Measurements from ENCODE around the gene FPR1.

Gene FPR1

GRCh38 chr19:51706885-51707284, 44.8 kb downstream of the FPR1 start:
- H3K9me3 ChIP-seq (ENCODE audit: control insufficient read depth, insufficient read depth, low read length), result no peaks in the 10 kb centered on the region
- no peaks in the 10 kb centered on the region for H4K20me1 ChIP-seq (ENCODE audit: control insufficient read depth, insufficient read depth, low read depth, low read length)
- no peak overlapping the region for H3K4me3 ChIP-seq (ENCODE audit: low read length)
- H3F3A ChIP-seq (ENCODE audit: control insufficient read depth, insufficient read depth), result peaks cover 5% of the 10 kb centered on the region; the same call in 1 of the 2 replicates
- no peak overlapping the region for H3K4me2 ChIP-seq (ENCODE audit: low read length)
- no peak overlapping the region for H3K27ac ChIP-seq (ENCODE audit: low read depth, low read length)
- H3K27me3 ChIP-seq (ENCODE audit: control insufficient read depth, low read length), result no peaks in the 10 kb centered on the region
- no peaks in the 10 kb centered on the region for H3K9me2 ChIP-seq (replicated peaks; ENCODE audit: control insufficient read depth, low read length)
- peaks cover 23% of the 10 kb centered on the region for H3K36me3 ChIP-seq (ENCODE audit: control insufficient read depth, low read length)
- TF ChIP-seq CTCF (IDR thresholded peaks at IDR 0.05; ENCODE audit: low read depth, low read length, poor library complexity, severe bottlenecking) (no peak), EZH2phosphoT487 (IDR thresholded peaks at IDR 0.05; ENCODE audit: borderline replicate concordance, low read length) (no peak)
- H3K79me2 ChIP-seq (ENCODE audit: control insufficient read depth, low read length), result peaks cover 13% of the 10 kb centered on the region
- peaks cover 43% of the 10 kb centered on the region for H3K4me1 ChIP-seq (ENCODE audit: control insufficient read depth, low read length)

GRCh38 chr19:51706296-51706695, 45.4 kb downstream of the FPR1 start:
- Histone ChIP-seq H3K4me2 (ENCODE audit: low read length) (no peak overlapping the region), H3K27me3 (ENCODE audit: control insufficient read depth, low read length) (no peaks in the 10 kb centered on the region), H3K9me3 (ENCODE audit: control insufficient read depth, insufficient read depth, low read length) (no peaks in the 10 kb centered on the region), H3K27ac (ENCODE audit: low read depth, low read length) (no peak overlapping the region), H3K4me3 (ENCODE audit: low read length) (no peak overlapping the region), H3K9me2 (replicated peaks; ENCODE audit: control insufficient read depth, low read length) (no peaks in the 10 kb centered on the region), H3K36me3 (ENCODE audit: control insufficient read depth, low read length) (peaks cover 23% of the 10 kb centered on the region), H3F3A (ENCODE audit: control insufficient read depth, insufficient read depth) (peaks cover 5% of the 10 kb centered on the region; the same call in 1 of the 2 replicates), H3K79me2 (ENCODE audit: control insufficient read depth, low read length) (peaks cover 13% of the 10 kb centered on the region), H3K4me1 (ENCODE audit: control insufficient read depth, low read length) (peaks cover 37% of the 10 kb centered on the region), H4K20me1 (ENCODE audit: control insufficient read depth, insufficient read depth, low read depth, low read length) (no peaks in the 10 kb centered on the region)
- TF ChIP-seq EZH2phosphoT487 (IDR thresholded peaks at IDR 0.05; ENCODE audit: borderline replicate concordance, low read length), result no peak

- Histone ChIP-seq H3K9me3 (ENCODE audit: control insufficient read depth, insufficient read depth, low read length) (no peaks in the 10 kb centered on the region), H3F3A (ENCODE audit: control insufficient read depth, insufficient read depth) (no peaks in the 10 kb centered on the region), H3K9me2 (replicated peaks; ENCODE audit: control insufficient read depth, low read length) (no peaks in the 10 kb centered on the region), H3K79me2 (ENCODE audit: control insufficient read depth, low read length) (peaks cover 13% of the 10 kb centered on the region), H3K4me3 (ENCODE audit: low read length) (peak overlapping the region; percentile 80), H4K20me1 (ENCODE audit: control insufficient read depth, insufficient read depth, low read depth, low read length) (no peaks in the 10 kb centered on the region), H3K27me3 (ENCODE audit: control insufficient read depth, low read length) (no peaks in the 10 kb centered on the region), H3K27ac (ENCODE audit: low read depth, low read length) (peak overlapping the region; percentile 17; the same call in 1 of the 2 replicates), H3K36me3 (ENCODE audit: control insufficient read depth, low read length) (peaks cover 23% of the 10 kb centered on the region), H3K4me2 (ENCODE audit: low read length) (peak overlapping the region; percentile 77), H3K4me1 (ENCODE audit: control insufficient read depth, low read length) (peaks cover 20% of the 10 kb centered on the region)
- TF ChIP-seq EZH2phosphoT487 (IDR thresholded peaks at IDR 0.05; ENCODE audit: borderline replicate concordance, low read length) (no peak), CTCF (IDR thresholded peaks at IDR 0.05; ENCODE audit: low read depth, low read length, poor library complexity, severe bottlenecking) (no peak)
These were observed 47.1 kb downstream of the FPR1 start for GRCh38 chr19:51704626-51705025.

GRCh38 chr19:51703575-51704515, 47.8 kb downstream of the FPR1 start:
- Histone ChIP-seq H3K4me2 (ENCODE audit: low read length) (peak overlapping the region; percentile 77), H3F3A (ENCODE audit: control insufficient read depth, insufficient read depth) (no peaks in the 10 kb centered on the region), H3K27me3 (ENCODE audit: control insufficient read depth, low read length) (no peaks in the 10 kb centered on the region), H4K20me1 (ENCODE audit: control insufficient read depth, insufficient read depth, low read depth, low read length) (no peaks in the 10 kb centered on the region), H3K79me2 (ENCODE audit: control insufficient read depth, low read length) (peaks cover 13% of the 10 kb centered on the region), H3K27ac (ENCODE audit: low read depth, low read length) (peak overlapping the region; percentile 20; the same call in 1 of the 2 replicates), H3K9me2 (replicated peaks; ENCODE audit: control insufficient read depth, low read length) (no peaks in the 10 kb centered on the region), H3K36me3 (ENCODE audit: control insufficient read depth, low read length) (peaks cover 23% of the 10 kb centered on the region), H3K9me3 (ENCODE audit: control insufficient read depth, insufficient read depth, low read length) (no peaks in the 10 kb centered on the region), H3K4me3 (ENCODE audit: low read length) (peak overlapping the region; percentile 80), H3K4me1 (ENCODE audit: control insufficient read depth, low read length) (peaks cover 19% of the 10 kb centered on the region)
- TF ChIP-seq CTCF (IDR thresholded peaks at IDR 0.05; ENCODE audit: low read depth, low read length, poor library complexity, severe bottlenecking) (peak; percentile 67), EZH2phosphoT487 (IDR thresholded peaks at IDR 0.05; ENCODE audit: borderline replicate concordance, low read length) (no peak)

All from DOHH2 (cell line).